Suprapubic skin (tissue), 4 donors: ENCODE measurements around the gene TIGD3. TPM values are rescaled to one million over a fixed set of nuclear protein-coding genes. Genes with fewer than 3 reads are reported as not detected.

ENCODE experiments used
- DNase-seq, 2 donors: peaks; one replicate each; pipeline ENCODE4 v3.0.0-alpha.2; 2019; ENCODE audit warnings: low spot score in 2 of 2
- H3K27ac ChIP-seq: fragments of 200-600 bp; sonication (generic); one replicate; pipeline ENCODE4 v1.5.1; 2019
- H3K27me3 ChIP-seq: fragments of 200-600 bp; sonication (generic); one replicate; pipeline ENCODE4 v1.5.1; 2019
- H3K36me3 ChIP-seq: fragments of 200-600 bp; sonication (generic); one replicate; pipeline ENCODE4 v1.5.1; 2019
- H3K4me1 ChIP-seq: fragments of 200-600 bp; sonication (generic); one replicate; pipeline ENCODE4 v1.5.1; 2019
- H3K4me3 ChIP-seq: fragments of 200-600 bp; sonication (generic); one replicate; pipeline ENCODE4 v1.5.1; 2019; ENCODE audit warnings: mild to moderate bottlenecking
- H3K9me3 ChIP-seq: fragments of 200-600 bp; sonication (generic); one replicate; pipeline ENCODE4 v1.5.1; 2019
- CTCF ChIP-seq, 2 donors: fragments of 200-600 bp in 1 of 2; fragments of 450-650 bp in 1 of 2; sonication (generic) in 1 of 2; IDR thresholded peaks; one replicate each; pipeline ENCODE4 v1.5.1; 2016 to 2019; ENCODE audit warnings: antibody characterized with exemption in 2 of 2, mild to moderate bottlenecking in 1 of 2, moderate library complexity in 1 of 2
- EP300 ChIP-seq: sonication (generic); formaldehyde crosslinking; IDR thresholded peaks from one replicate; pipeline ENCODE4 v1.6.1; 2017; ENCODE audit warnings: antibody characterized with exemption
- POLR2A ChIP-seq, 2 donors: fragments of 450-650 bp; IDR thresholded peaks; one replicate each; pipeline ENCODE4 v1.6.1; 2017; ENCODE audit warnings: antibody characterized with exemption in 2 of 2, mild to moderate bottlenecking in 2 of 2, moderate library complexity in 2 of 2
- POLR2AphosphoS5 ChIP-seq, 3 donors: sonication (generic); formaldehyde crosslinking; IDR thresholded peaks; one replicate each; pipeline ENCODE4 v1.6.1; 2017; ENCODE audit warnings: antibody characterized with exemption in 3 of 3
- WGBS: methylation state at CpG from one replicate; pipeline ENCODE4 v1.1.5; 2018; 5-methylcytosine and 5-hydroxymethylcytosine counted together
- total RNA-seq, 4 donors: library from RNA; depleted of rRNA; stranded (reverse); fragments of >200 nt; gene quantifications; one replicate each; pipeline ENCODE4 v1.1.0, GENCODE V29; 2016

Gene TIGD3
- total RNA-seq, 4 donors from 2014 or later: 0.32 to 0.76 (median 0.64) TPM; not detected in 1

- peaks cover 95% of the 10 kb centered on the region for H3K36me3 ChIP-seq
- H3K4me1 ChIP-seq: peaks cover 7% of the 10 kb centered on the region
- TF ChIP-seq POLR2AphosphoS5 (IDR thresholded peaks at IDR 0.05) (no peak), POLR2A (IDR thresholded peaks at IDR 0.05) (no peak), EP300 (no peak), CTCF (IDR thresholded peaks at IDR 0.05) (no peak)
- 82% methylated on average over 13 of the region's 13 CpGs for WGBS
- H3K9me3 ChIP-seq: no peaks in the 10 kb centered on the region
- no peaks in the 10 kb centered on the region for H3K27me3 ChIP-seq
- peak overlapping the region; percentile 46 for H3K27ac ChIP-seq
- no peak for DNase-seq
- no peak overlapping the region for H3K4me3 ChIP-seq
Observed at GRCh38 chr11:65404210-65404609, 49.7 kb downstream of the TIGD3 start.

GRCh38 chr11:65404638-65405339 is 50.2 kb downstream of the TIGD3 start:
- 89% methylated on average over 13 of the region's 24 CpGs for WGBS
- H3K9me3 ChIP-seq: no peaks in the 10 kb centered on the region
- TF ChIP-seq POLR2AphosphoS5 (IDR thresholded peaks at IDR 0.05): no peak
- TF ChIP-seq POLR2A (IDR thresholded peaks at IDR 0.05): no peak
- no peak for TF ChIP-seq EP300
- no peak for TF ChIP-seq CTCF (IDR thresholded peaks at IDR 0.05)
- peaks cover 7% of the 10 kb centered on the region for H3K4me1 ChIP-seq
- peak overlapping the region; percentile 46 for H3K27ac ChIP-seq
- H3K27me3 ChIP-seq: no peaks in the 10 kb centered on the region
- H3K4me3 ChIP-seq: no peak overlapping the region
- peaks cover 95% of the 10 kb centered on the region for H3K36me3 ChIP-seq
- no peak for DNase-seq

Other genes starting within 250 kb of the TIGD3 start
- 100 to 1,000 TPM in 2 of 4 donors, 10 to 100 TPM in 2; 76.5 to 214 (median 145) TPM for gene TM7SF2, start 242.9 kb upstream of the TIGD3 start, total RNA-seq
- 10 to 100 TPM in 3 of 4 donors, 1 to 10 TPM in 1; 9.0 to 23.3 (median 17.6) TPM for gene ZNHIT2, start 237.1 kb upstream of the TIGD3 start, total RNA-seq
- gene FAU, start 232.6 kb upstream of the TIGD3 start, total RNA-seq: 100 to 1,000 TPM; 584 to 609 (median 602) TPM
- 10 to 100 TPM; 48.0 to 68.5 (median 61.7) TPM for gene MRPL49, start 232.4 kb upstream of the TIGD3 start, total RNA-seq
- 10 to 100 TPM; 52.7 to 61.2 (median 56.9) TPM for gene SYVN1, start 220.2 kb upstream of the TIGD3 start, total RNA-seq
- not detected for gene SPDYC, start 184.5 kb upstream of the TIGD3 start, total RNA-seq
- gene CAPN1, start 172.8 kb upstream of the TIGD3 start, total RNA-seq: 100 to 1,000 TPM; 467 to 627 (median 561) TPM
- 10 to 100 TPM in 1 of 4 donors, 1 to 10 TPM in 3; 4.5 to 19.7 (median 7.3) TPM for gene POLA2, start 92.8 kb upstream of the TIGD3 start, total RNA-seq
- gene CDC42EP2, start 39.9 kb upstream of the TIGD3 start, total RNA-seq: 1 to 10 TPM; 1.9 to 8.3 (median 5.7) TPM
- gene DPF2, start 20.9 kb upstream of the TIGD3 start, total RNA-seq: 10 to 100 TPM; 17.8 to 35.8 (median 27.4) TPM
- gene SLC25A45, start 27.9 kb downstream of the TIGD3 start, total RNA-seq: 1 to 10 TPM; 3.9 to 6.2 (median 4.7) TPM
- 100 to 1,000 TPM in 1 of 4 donors, 10 to 100 TPM in 3; 56.2 to 107 (median 81.5) TPM for gene FRMD8, start 31.9 kb downstream of the TIGD3 start, total RNA-seq
- 1,000 to 10,000 TPM in 1 of 4 donors, 100 to 1,000 TPM in 3; 336 to 2,041 (median 481) TPM for gene NEAT1, start 68.0 kb downstream of the TIGD3 start, total RNA-seq
- over 10,000 TPM; 10,207 to 42,728 (median 11,538) TPM for gene MALAT1, start 144.3 kb downstream of the TIGD3 start, total RNA-seq
- gene SCYL1, start 170.3 kb downstream of the TIGD3 start, total RNA-seq: 10 to 100 TPM; 63.2 to 83.6 (median 78.4) TPM
- gene LTBP3, start 203.6 kb downstream of the TIGD3 start, total RNA-seq: 10 to 100 TPM; 65.1 to 86.7 (median 71.0) TPM
- gene ZNRD2, start 215.7 kb downstream of the TIGD3 start, total RNA-seq: 10 to 100 TPM; 60.9 to 97.4 (median 77.9) TPM
- 100 to 1,000 TPM in 1 of 4 donors, 10 to 100 TPM in 3; 45.2 to 103 (median 72.0) TPM for gene FAM89B, start 217.8 kb downstream of the TIGD3 start, total RNA-seq
- 100 to 1,000 TPM in 1 of 4 donors, 10 to 100 TPM in 3; 40.3 to 150 (median 56.2) TPM for gene EHBP1L1, start 221.3 kb downstream of the TIGD3 start, total RNA-seq
- 100 to 1,000 TPM in 3 of 4 donors, 10 to 100 TPM in 1; 32.6 to 183 (median 144) TPM for gene KCNK7, start 241.0 kb downstream of the TIGD3 start, total RNA-seq